BLaER1 (cell line): ENCODE results near the gene MGAT4A.

Experiments
- H3K27ac ChIP-seq: shearing (Covaris generic); formaldehyde crosslinking; 2 replicates; pipeline ENCODE4 v1.8.1; 2022
- H3K27me3 ChIP-seq: shearing (Covaris generic); formaldehyde crosslinking; 2 replicates; pipeline ENCODE4 v1.8.1; 2022
- H3K36me3 ChIP-seq: shearing (Covaris generic); formaldehyde crosslinking; 2 replicates; pipeline ENCODE4 v1.8.1; 2022
- H3K4me1 ChIP-seq: shearing (Covaris generic); formaldehyde crosslinking; 2 replicates; pipeline ENCODE4 v1.8.1; 2022
- H3K4me2 ChIP-seq: shearing (Covaris generic); formaldehyde crosslinking; 2 replicates; pipeline ENCODE4 v1.8.1; 2022
- H3K4me3 ChIP-seq: shearing (Covaris generic); formaldehyde crosslinking; 2 replicates; pipeline ENCODE4 v1.8.1; 2022
- H3K9ac ChIP-seq: shearing (Covaris generic); formaldehyde crosslinking; 2 replicates; pipeline ENCODE4 v1.8.1; 2022
- H3K9me3 ChIP-seq: shearing (Covaris generic); formaldehyde crosslinking; 2 replicates; pipeline ENCODE4 v1.8.1; 2022
- H4K20me1 ChIP-seq: shearing (Covaris generic); formaldehyde crosslinking; 2 replicates; pipeline ENCODE4 v1.8.1; 2022
- Cebpa-rat ChIP-seq: shearing (Covaris generic); IDR thresholded peaks from 2 replicates; pipeline ENCODE4 v1.8.1; 2022

Gene MGAT4A

GRCh38 chr2:98583816-98584618, 146.9 kb downstream of the MGAT4A start:
- H3K27ac ChIP-seq: no peak overlapping the region
- H3K36me3 ChIP-seq: peaks cover 57% of the 10 kb centered on the region
- TF ChIP-seq Cebpa-rat: no peak
- H4K20me1 ChIP-seq: no peaks in the 10 kb centered on the region
- peaks cover 8% of the 10 kb centered on the region; the same call in 1 of the 2 replicates for H3K4me1 ChIP-seq
- H3K9ac ChIP-seq: no peak overlapping the region
- H3K4me3 ChIP-seq: no peak overlapping the region
- no peaks in the 10 kb centered on the region for H3K9me3 ChIP-seq
- H3K27me3 ChIP-seq: no peaks in the 10 kb centered on the region
- H3K4me2 ChIP-seq: no peak overlapping the region

DNA sequence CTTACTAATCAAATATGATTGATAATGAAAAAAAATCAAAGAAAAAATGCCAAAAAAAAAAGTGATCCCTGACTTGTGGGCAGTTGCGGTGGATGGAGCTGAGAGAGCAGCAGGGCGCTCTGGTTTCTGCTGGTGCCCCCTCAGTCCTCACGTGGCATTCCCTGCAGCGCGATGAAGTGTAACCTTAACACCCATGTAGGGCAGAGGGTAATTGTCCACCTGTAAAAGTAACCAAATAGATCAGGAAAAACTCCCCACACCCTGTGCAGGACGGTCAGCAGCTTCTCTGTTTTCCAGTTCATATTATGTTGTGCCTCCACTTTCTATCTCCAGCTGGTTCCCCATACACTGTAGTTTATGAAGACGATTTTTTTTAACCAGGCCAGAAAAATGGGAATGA, 147.7 kb downstream of the MGAT4A start:
- Histone ChIP-seq H3K27me3 (no peaks in the 10 kb centered on the region), H3K4me3 (no peak overlapping the region), H3K27ac (no peak overlapping the region), H3K36me3 (peaks cover 62% of the 10 kb centered on the region), H3K9ac (no peak overlapping the region), H3K4me2 (no peak overlapping the region), H3K4me1 (peaks cover 8% of the 10 kb centered on the region; the same call in 1 of the 2 replicates), H3K9me3 (no peaks in the 10 kb centered on the region), H4K20me1 (no peaks in the 10 kb centered on the region)
- no peak for TF ChIP-seq Cebpa-rat

DNA sequence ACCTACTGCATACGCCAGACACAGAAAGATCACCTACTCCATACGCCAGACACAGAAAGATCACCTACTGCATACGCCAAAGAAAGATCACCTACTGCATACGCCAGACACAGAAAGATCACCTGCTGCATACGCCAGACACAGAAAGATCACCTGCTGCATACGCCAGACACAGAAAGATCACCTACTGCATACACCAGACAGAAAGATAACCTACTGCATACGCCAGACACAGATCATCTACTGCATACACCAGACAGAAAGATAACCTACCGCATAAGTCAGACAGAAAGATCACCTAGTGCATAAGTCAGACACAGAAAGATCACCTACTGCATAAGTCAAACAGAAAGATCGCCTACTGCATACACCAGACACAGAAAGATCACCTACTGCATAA, 148.4 kb downstream of the MGAT4A start:
- no peak overlapping the region for H3K4me3 ChIP-seq
- H3K4me1 ChIP-seq: peaks cover 8% of the 10 kb centered on the region; the same call in 1 of the 2 replicates
- no peak overlapping the region for H3K27ac ChIP-seq
- no peak for TF ChIP-seq Cebpa-rat
- no peak overlapping the region for H3K9ac ChIP-seq
- no peaks in the 10 kb centered on the region for H3K27me3 ChIP-seq
- H4K20me1 ChIP-seq: no peaks in the 10 kb centered on the region
- H3K4me2 ChIP-seq: no peak overlapping the region
- no peaks in the 10 kb centered on the region for H3K9me3 ChIP-seq
- peaks cover 69% of the 10 kb centered on the region for H3K36me3 ChIP-seq

- Histone ChIP-seq H4K20me1 (no peaks in the 10 kb centered on the region), H3K9ac (no peak overlapping the region), H3K36me3 (peaks cover 79% of the 10 kb centered on the region), H3K4me1 (peaks cover 8% of the 10 kb centered on the region; the same call in 1 of the 2 replicates), H3K4me2 (no peak overlapping the region), H3K4me3 (no peak overlapping the region), H3K9me3 (no peaks in the 10 kb centered on the region), H3K27me3 (no peaks in the 10 kb centered on the region), H3K27ac (no peak overlapping the region)
- TF ChIP-seq Cebpa-rat: no peak
Measured at GRCh38 chr2:98580656-98581284, 150.2 kb downstream of the MGAT4A start.

GRCh38 chr2:98579926-98580325, 151.0 kb downstream of the MGAT4A start:
- H3K36me3 ChIP-seq: peaks cover 87% of the 10 kb centered on the region
- H3K27ac ChIP-seq: no peak overlapping the region
- no peak overlapping the region for H3K9ac ChIP-seq
- H3K27me3 ChIP-seq: no peaks in the 10 kb centered on the region
- H3K4me2 ChIP-seq: no peak overlapping the region
- no peaks in the 10 kb centered on the region for H3K9me3 ChIP-seq
- no peak for TF ChIP-seq Cebpa-rat
- H4K20me1 ChIP-seq: no peaks in the 10 kb centered on the region
- H3K4me3 ChIP-seq: no peak overlapping the region
- H3K4me1 ChIP-seq: peaks cover 8% of the 10 kb centered on the region; the same call in 1 of the 2 replicates

DNA sequence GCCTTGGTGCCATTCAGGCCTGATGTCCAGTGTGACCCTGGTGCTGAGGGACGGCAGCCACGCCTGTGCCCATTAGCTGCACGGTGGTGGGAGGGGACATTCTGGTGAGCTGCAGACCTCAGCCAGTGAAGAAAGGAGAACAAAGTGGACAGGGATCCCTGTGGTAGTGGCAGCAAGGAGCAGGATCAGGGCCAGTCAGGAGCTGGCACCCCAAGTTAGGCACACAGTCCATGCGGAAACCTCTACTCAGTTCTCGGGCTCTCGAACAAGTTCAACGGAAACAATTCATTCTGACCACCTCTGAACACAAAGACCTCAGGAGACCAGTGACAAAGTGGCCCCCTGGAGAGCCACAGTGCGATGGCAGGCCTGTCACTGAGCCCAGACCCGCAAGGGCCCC, 152.7 kb downstream of the MGAT4A start:
- no peaks in the 10 kb centered on the region for H4K20me1 ChIP-seq
- no peaks in the 10 kb centered on the region for H3K9me3 ChIP-seq
- no peaks in the 10 kb centered on the region for H3K27me3 ChIP-seq
- H3K4me1 ChIP-seq: peaks cover 8% of the 10 kb centered on the region; the same call in 1 of the 2 replicates
- H3K36me3 ChIP-seq: peaks cover 90% of the 10 kb centered on the region
- H3K4me2 ChIP-seq: no peak overlapping the region
- TF ChIP-seq Cebpa-rat: no peak
- no peak overlapping the region for H3K27ac ChIP-seq
- no peak overlapping the region for H3K4me3 ChIP-seq
- no peak overlapping the region for H3K9ac ChIP-seq

DNA sequence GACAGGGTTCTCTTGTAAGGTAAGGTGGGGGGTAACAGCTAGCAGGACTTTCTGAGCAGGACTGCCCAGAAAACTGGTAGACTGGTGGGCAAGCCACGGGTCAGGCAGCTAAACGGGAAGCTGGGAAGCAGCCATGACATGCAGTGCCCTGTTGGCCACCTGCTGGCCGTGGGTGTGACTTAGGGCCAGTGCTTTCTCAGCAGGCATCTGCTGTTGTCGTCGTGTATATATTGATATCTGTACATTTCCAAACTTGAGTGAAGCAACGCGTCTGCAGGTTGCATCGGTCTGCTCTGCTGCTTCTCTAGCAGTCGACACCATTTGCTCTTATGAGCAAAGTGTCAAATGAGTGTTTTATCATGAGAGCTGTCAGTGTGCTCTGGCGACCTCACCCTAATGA, 153.6 kb downstream of the MGAT4A start:
- Histone ChIP-seq H3K27ac (no peak overlapping the region), H3K9me3 (no peaks in the 10 kb centered on the region), H3K4me3 (no peak overlapping the region), H3K36me3 (peaks cover 90% of the 10 kb centered on the region), H3K4me1 (peaks cover 8% of the 10 kb centered on the region; the same call in 1 of the 2 replicates), H4K20me1 (no peaks in the 10 kb centered on the region), H3K9ac (no peak overlapping the region), H3K4me2 (no peak overlapping the region), H3K27me3 (no peaks in the 10 kb centered on the region)
- no peak for TF ChIP-seq Cebpa-rat

GRCh38 chr2:98576666-98577312, 154.1 kb downstream of the MGAT4A start:
- no peaks in the 10 kb centered on the region for H3K27me3 ChIP-seq
- H3K36me3 ChIP-seq: peaks cover 90% of the 10 kb centered on the region
- no peak overlapping the region for H3K4me3 ChIP-seq
- H4K20me1 ChIP-seq: no peaks in the 10 kb centered on the region
- no peak overlapping the region for H3K4me2 ChIP-seq
- no peak overlapping the region for H3K27ac ChIP-seq
- peaks cover 8% of the 10 kb centered on the region; the same call in 1 of the 2 replicates for H3K4me1 ChIP-seq
- H3K9me3 ChIP-seq: no peaks in the 10 kb centered on the region
- H3K9ac ChIP-seq: no peak overlapping the region
- TF ChIP-seq Cebpa-rat: no peak

- peaks cover 100% of the 10 kb centered on the region for H3K36me3 ChIP-seq
- H3K9me3 ChIP-seq: no peaks in the 10 kb centered on the region
- no peak overlapping the region for H3K27ac ChIP-seq
- no peaks in the 10 kb centered on the region for H4K20me1 ChIP-seq
- H3K27me3 ChIP-seq: no peaks in the 10 kb centered on the region
- TF ChIP-seq Cebpa-rat: no peak
- H3K9ac ChIP-seq: no peak overlapping the region
- no peak overlapping the region for H3K4me2 ChIP-seq
- no peaks in the 10 kb centered on the region for H3K4me1 ChIP-seq
- H3K4me3 ChIP-seq: no peak overlapping the region
Measured at GRCh38 chr2:98573426-98573825, 157.5 kb downstream of the MGAT4A start.

DNA sequence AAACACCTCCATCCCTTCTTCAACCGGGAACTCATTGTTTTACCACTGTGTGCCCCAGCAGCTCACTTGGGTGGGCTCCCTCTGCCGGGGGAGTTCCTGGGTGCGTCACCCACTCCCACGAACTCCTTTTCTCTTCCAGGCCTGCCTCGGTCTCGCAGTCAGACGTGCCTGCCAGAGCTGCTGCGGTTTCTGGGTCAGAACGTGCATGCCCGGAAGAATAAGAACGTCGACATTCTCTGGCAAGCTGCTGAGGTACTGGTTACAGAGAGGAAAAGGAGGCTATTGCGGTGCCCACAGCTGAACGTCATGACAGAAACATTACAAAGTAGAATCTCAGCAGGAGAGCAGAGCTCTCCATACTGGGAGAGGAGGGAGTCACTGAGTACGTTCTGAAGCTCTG, 158.3 kb downstream of the MGAT4A start:
- Histone ChIP-seq H4K20me1 (0 out of 2 replicates have a peak, but pooled peaks cover 6% of the 10 kb centered on the region), H3K4me3 (no peak overlapping the region), H3K27ac (no peak overlapping the region), H3K36me3 (peaks cover 100% of the 10 kb centered on the region), H3K9me3 (no peaks in the 10 kb centered on the region), H3K4me2 (no peak overlapping the region), H3K9ac (no peak overlapping the region), H3K27me3 (no peaks in the 10 kb centered on the region), H3K4me1 (no peaks in the 10 kb centered on the region)
- no peak for TF ChIP-seq Cebpa-rat
